GM19455 (cell line): ENCODE measurements around the gene RICTOR.

Experiments
- ATAC-seq: cut with Tn5 transposase; IDR thresholded peaks from one replicate; pipeline ENCODE4 v1.9.1; 2021; ENCODE audit not compliant: unreplicated experiment

Gene RICTOR

GRCh38 chr5:38896760-38897159 is 177.4 kb downstream of the RICTOR start:
- no peak for ATAC-seq

- no peak for ATAC-seq
These were observed 181.8 kb downstream of the RICTOR start for GRCh38 chr5:38892363-38892762.

DNA sequence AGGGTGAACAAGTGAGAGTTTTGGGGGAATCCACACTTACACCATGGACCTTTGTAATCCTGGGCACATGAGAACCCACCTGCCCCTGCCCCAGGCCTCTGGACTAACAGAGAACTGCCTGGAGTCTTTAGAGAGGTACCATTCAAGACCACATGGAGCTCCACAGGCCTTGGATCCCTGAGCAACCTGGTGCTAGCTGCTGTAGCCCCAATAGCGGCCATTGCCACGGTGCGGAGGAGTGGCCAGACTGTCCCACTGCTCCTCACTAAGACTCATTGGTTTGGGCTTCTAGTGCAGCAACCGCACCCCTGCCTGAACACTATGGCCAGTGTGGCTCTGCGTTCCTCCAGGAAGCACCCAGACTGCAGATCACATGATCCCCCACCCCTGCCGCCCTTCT is 182.6 kb downstream of the RICTOR start:
- ATAC-seq: no peak

DNA sequence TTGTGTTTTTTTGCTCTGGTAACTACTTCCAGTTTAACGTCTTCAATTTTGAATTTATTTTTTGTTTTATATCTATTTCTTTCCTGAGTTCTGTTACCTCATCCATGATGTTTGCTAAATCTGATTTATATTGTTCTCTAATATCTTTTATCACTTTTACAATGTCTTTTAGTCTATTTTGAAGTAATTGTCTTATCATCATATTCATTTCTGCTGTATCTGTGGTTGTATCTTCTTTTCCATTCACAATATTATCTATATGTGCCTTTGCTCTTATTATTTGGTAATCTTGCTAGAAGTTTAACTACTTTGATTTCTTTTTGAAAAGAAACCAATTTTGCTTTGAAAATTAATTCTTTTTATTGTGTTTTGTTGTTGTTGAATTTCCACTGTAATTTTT is 184.8 kb downstream of the RICTOR start:
- ATAC-seq: no peak

DNA sequence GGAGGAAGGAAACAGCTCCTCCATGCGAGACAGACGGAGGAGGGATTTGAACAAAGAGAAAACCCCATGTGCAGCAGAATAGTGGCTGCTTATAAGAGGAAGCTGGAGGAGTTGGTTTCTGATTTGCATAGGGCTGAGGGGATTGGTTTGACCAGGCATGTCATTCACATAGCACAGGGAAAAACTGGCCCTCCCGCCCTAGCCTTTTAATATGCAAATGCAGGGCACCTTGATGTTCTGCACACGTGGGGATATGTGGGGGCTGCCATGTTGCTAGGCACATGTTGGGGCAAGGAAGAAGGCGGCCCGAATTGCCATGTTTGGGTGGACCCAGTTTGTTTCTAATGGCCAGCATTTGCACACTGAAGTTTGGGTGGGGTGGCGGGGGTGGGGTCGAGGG is 186.2 kb downstream of the RICTOR start:
- no peak for ATAC-seq
